ENCODE results near the gene KIAA1210. TPM values are rescaled to one million over a fixed set of nuclear protein-coding genes. Genes with fewer than 3 reads are reported as not detected.

The KIAA1210 gene
- total RNA-seq, 4 donors from 2014 or later = not detected

- H3K27me3 ChIP-seq = no peaks in the 10 kb centered on the region
- H3K9me3 ChIP-seq = no peaks in the 10 kb centered on the region
- in situ Hi-C loops (cut with MboI; ENCODE audit: low sequenced_read_pairs in 4 of 4) = no loop called here
- no peak overlapping the region for H3K4me3 ChIP-seq
- ATAC-seq (no peak), DNase-seq (no peak)
- intact Hi-C loops (cut with DNase I; ENCODE audit: low total_unique reads) = loop anchor here (5.0 kb wide), 1 partner anchor 199 kb away; no protein-coding TSS in a partner anchor
- H3K4me1 ChIP-seq = no peaks in the 10 kb centered on the region
- TF ChIP-seq POLR2A (IDR thresholded peaks at IDR 0.05) = no peak
- TF ChIP-seq CTCF (IDR thresholded peaks at IDR 0.05 in 4 of 5, conservative IDR thresholded peaks at IDR 0.05 in 1 of 5) = no peak
- no peak overlapping the region for H3K27ac ChIP-seq
- H3K36me3 ChIP-seq = no peaks in the 10 kb centered on the region
Observed at GRCh38 chrX:119042996-119043395, 84.6 kb downstream of the KIAA1210 start.

GRCh38 chrX:119042040-119042439 is 85.6 kb downstream of the KIAA1210 start:
- TF ChIP-seq POLR2A (IDR thresholded peaks at IDR 0.05) = no peak
- TF ChIP-seq CTCF (IDR thresholded peaks at IDR 0.05 in 4 of 5, conservative IDR thresholded peaks at IDR 0.05 in 1 of 5) = no peak
- no peak for DNase-seq
- intact Hi-C loops (cut with DNase I; ENCODE audit: low total_unique reads) (loop anchor here (5.0 kb wide), 1 partner anchor 200 kb away; no protein-coding TSS in a partner anchor), in situ Hi-C loops (cut with MboI; ENCODE audit: low sequenced_read_pairs in 4 of 4) (no loop called here)
- H3K9me3 ChIP-seq = no peaks in the 10 kb centered on the region
- no peak overlapping the region for H3K4me3 ChIP-seq
- no peak for ATAC-seq
- H3K36me3 ChIP-seq = no peaks in the 10 kb centered on the region
- no peak overlapping the region for H3K27ac ChIP-seq
- H3K27me3 ChIP-seq = no peaks in the 10 kb centered on the region
- no peaks in the 10 kb centered on the region for H3K4me1 ChIP-seq

GRCh38 chrX:119041175-119041574 is 86.4 kb downstream of the KIAA1210 start:
- DNase-seq (peak in 1 of 2 donors; percentile 43), ATAC-seq (peak; percentile 79 to 89)
- H3K4me3 ChIP-seq = no peak overlapping the region
- peak overlapping the region in 1 of 4 donors; percentile 38 for H3K27ac ChIP-seq
- H3K4me1 ChIP-seq = no peaks in the 10 kb centered on the region
- in situ Hi-C loops (cut with MboI; ENCODE audit: low sequenced_read_pairs in 4 of 4) (no loop called here), intact Hi-C loops (cut with DNase I; ENCODE audit: low total_unique reads) (loop anchor here (5.0 kb wide), 1 partner anchor 201 kb away; no protein-coding TSS in a partner anchor)
- H3K9me3 ChIP-seq = no peaks in the 10 kb centered on the region
- H3K27me3 ChIP-seq = no peaks in the 10 kb centered on the region
- TF ChIP-seq CTCF (IDR thresholded peaks at IDR 0.05 in 4 of 5, conservative IDR thresholded peaks at IDR 0.05 in 1 of 5) (no peak), POLR2A (IDR thresholded peaks at IDR 0.05) (no peak)
- H3K36me3 ChIP-seq = no peaks in the 10 kb centered on the region

GRCh38 chrX:119040432-119040831 is 87.2 kb downstream of the KIAA1210 start:
- Histone ChIP-seq H3K36me3 (no peaks in the 10 kb centered on the region), H3K4me1 (no peaks in the 10 kb centered on the region), H3K4me3 (no peak overlapping the region), H3K27me3 (no peaks in the 10 kb centered on the region), H3K27ac (no peak overlapping the region), H3K9me3 (no peaks in the 10 kb centered on the region)
- no peak for TF ChIP-seq CTCF (IDR thresholded peaks at IDR 0.05 in 4 of 5, conservative IDR thresholded peaks at IDR 0.05 in 1 of 5)
- no peak for TF ChIP-seq POLR2A (IDR thresholded peaks at IDR 0.05)
- intact Hi-C loops (cut with DNase I; ENCODE audit: low total_unique reads) = loop anchor here (5.0 kb wide), 1 partner anchor 202 kb away; no protein-coding TSS in a partner anchor
- DNase-seq (no peak), ATAC-seq (no peak)
- in situ Hi-C loops (cut with MboI; ENCODE audit: low sequenced_read_pairs in 4 of 4) = no loop called here

Data from gastrocnemius medialis (tissue), 4 donors.